Tibial nerve (tissue), 4 donors: Measurements from ENCODE around the gene NOS3.

Experiments
- EP300 ChIP-seq, 2 donors: sonication (generic); formaldehyde crosslinking; IDR thresholded peaks; one replicate each; pipeline ENCODE4 v1.6.1; 2017; ENCODE audit warnings: antibody characterized with exemption in 2 of 2, mild to moderate bottlenecking in 1 of 2
- POLR2A ChIP-seq, 2 donors: fragments of 450-650 bp; IDR thresholded peaks; one replicate each; pipeline ENCODE4 v1.6.1; 2017; ENCODE audit warnings: antibody characterized with exemption in 2 of 2, mild to moderate bottlenecking in 2 of 2, moderate library complexity in 2 of 2
- TF ChIP-seq, protein P1 (sequence below), 5 experiments: fragments of 200-600 bp in 3 of 5; fragments of 450-650 bp in 2 of 5; sonication (generic) in 3 of 5; IDR thresholded peaks; one replicate each; pipeline ENCODE4 v1.5.1; 2016 to 2019; ENCODE audit warnings: antibody characterized with exemption in 5 of 5, mild to moderate bottlenecking in 3 of 5, moderate library complexity in 2 of 5

DNA sequence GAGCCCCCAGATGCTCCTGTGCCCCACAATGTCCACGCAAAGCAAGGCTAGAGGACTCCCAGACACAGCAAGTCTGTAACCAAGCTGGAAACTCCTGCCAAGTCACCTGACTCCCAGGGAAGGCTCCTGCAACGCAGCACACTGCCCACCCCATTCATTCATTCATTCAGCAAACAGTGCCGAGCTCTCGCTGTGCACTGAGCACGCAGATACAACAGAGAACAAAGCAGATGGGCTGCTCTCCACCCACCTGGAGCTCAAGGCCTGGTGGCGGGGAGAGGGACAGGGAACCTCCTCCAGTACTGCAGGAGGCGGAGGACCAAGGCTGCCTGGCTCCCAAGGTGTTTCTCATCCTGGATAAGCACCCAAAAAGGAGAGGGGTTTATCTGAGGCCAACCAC is 21.3 kb upstream of the NOS3 start:
- TF ChIP-seq, protein P1, sequence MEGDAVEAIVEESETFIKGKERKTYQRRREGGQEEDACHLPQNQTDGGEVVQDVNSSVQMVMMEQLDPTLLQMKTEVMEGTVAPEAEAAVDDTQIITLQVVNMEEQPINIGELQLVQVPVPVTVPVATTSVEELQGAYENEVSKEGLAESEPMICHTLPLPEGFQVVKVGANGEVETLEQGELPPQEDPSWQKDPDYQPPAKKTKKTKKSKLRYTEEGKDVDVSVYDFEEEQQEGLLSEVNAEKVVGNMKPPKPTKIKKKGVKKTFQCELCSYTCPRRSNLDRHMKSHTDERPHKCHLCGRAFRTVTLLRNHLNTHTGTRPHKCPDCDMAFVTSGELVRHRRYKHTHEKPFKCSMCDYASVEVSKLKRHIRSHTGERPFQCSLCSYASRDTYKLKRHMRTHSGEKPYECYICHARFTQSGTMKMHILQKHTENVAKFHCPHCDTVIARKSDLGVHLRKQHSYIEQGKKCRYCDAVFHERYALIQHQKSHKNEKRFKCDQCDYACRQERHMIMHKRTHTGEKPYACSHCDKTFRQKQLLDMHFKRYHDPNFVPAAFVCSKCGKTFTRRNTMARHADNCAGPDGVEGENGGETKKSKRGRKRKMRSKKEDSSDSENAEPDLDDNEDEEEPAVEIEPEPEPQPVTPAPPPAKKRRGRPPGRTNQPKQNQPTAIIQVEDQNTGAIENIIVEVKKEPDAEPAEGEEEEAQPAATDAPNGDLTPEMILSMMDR (IDR thresholded peaks at IDR 0.05), result no peak
- no peak for TF ChIP-seq POLR2A (IDR thresholded peaks at IDR 0.05)
- no peak for TF ChIP-seq EP300 (IDR thresholded peaks at IDR 0.05)
